HepG2 (cell line): ENCODE data around the gene LENG1. TPM values are rescaled to one million over a fixed set of nuclear protein-coding genes. Genes with fewer than 3 reads are reported as not detected.

ENCODE experiments used
- BRCA1 ChIP-seq: sonication (generic); formaldehyde crosslinking; IDR thresholded peaks from 2 replicates; pipeline ENCODE4 v1.4.0; 2020; ENCODE audit warnings: missing genetic modification reagents
- CHD4 ChIP-seq: fragments of 200-600 bp; sonication (generic); IDR thresholded peaks from 2 replicates; pipeline ENCODE4 v1.7.0; 2017; ENCODE audit warnings: mild to moderate bottlenecking, low read length, borderline replicate concordance
- FOXA3 ChIP-seq: IDR thresholded peaks from 2 replicates; pipeline ENCODE4 v1.6.1; 2016; ENCODE audit warnings: missing genetic modification reagents, missing compliant biosample characterization
- KDM1A ChIP-seq: IDR thresholded peaks from 2 replicates; pipeline ENCODE4 v1.6.1; 2016; ENCODE audit warnings: missing compliant biosample characterization
- MAZ ChIP-seq, 2 experiments: sonication (generic) in 1 of 2; formaldehyde crosslinking in 1 of 2; IDR thresholded peaks; 2 replicates each; pipeline versions ENCODE4 v1.5.0 to v1.6.1; 2012 to 2020; ENCODE audit warnings: low read depth in 2 of 2, mild to moderate bottlenecking in 2 of 2, borderline replicate concordance in 1 of 2, improper control_type of control experiment in 1 of 2, low read length in 1 of 2, missing genetic modification reagents in 1 of 2, moderate library complexity in 1 of 2
- MTF1 ChIP-seq: sonication (generic); formaldehyde crosslinking; IDR thresholded peaks from 2 replicates; pipeline ENCODE4 v1.5.0; 2020; ENCODE audit warnings: missing genetic modification reagents
- REST ChIP-seq, 2 experiments: IDR thresholded peaks; 2 replicates each; pipeline ENCODE4 v1.6.1; 2011 to 2012; ENCODE audit warnings: low read length in 2 of 2, borderline replicate concordance in 1 of 2, low read depth in 1 of 2, mild to moderate bottlenecking in 1 of 2, moderate library complexity in 1 of 2
- TEF ChIP-seq: sonication (generic); formaldehyde crosslinking; IDR thresholded peaks from 2 replicates; pipeline ENCODE4 v1.5.0; 2020; ENCODE audit warnings: missing genetic modification reagents
- THAP9 ChIP-seq: sonication (generic); formaldehyde crosslinking; IDR thresholded peaks from 2 replicates; pipeline ENCODE4; 2020; ENCODE audit warnings: missing genetic modification reagents, mild to moderate bottlenecking, borderline replicate concordance
- ZBTB10 ChIP-seq: sonication (generic); formaldehyde crosslinking; IDR thresholded peaks from 2 replicates; pipeline ENCODE4 v1.4.0; 2020; ENCODE audit warnings: missing genetic modification reagents, borderline replicate concordance
- ZNF235 ChIP-seq: sonication (generic); formaldehyde crosslinking; IDR thresholded peaks from 2 replicates; pipeline ENCODE4 v1.8.1; 2023; ENCODE audit warnings: mild to moderate bottlenecking, missing genetic modification reagents, borderline replicate concordance
- ZNF431 ChIP-seq: sonication (generic); formaldehyde crosslinking; IDR thresholded peaks from 2 replicates; pipeline ENCODE4 v1.9.0; 2022; ENCODE audit warnings: missing genetic modification reagents, low read depth, mild to moderate bottlenecking, borderline replicate concordance
- ZNF549 ChIP-seq: sonication (generic); formaldehyde crosslinking; IDR thresholded peaks from 2 replicates; pipeline ENCODE4 v1.5.0; 2020; ENCODE audit warnings: missing genetic modification reagents
- ZNF746 ChIP-seq: sonication (generic); formaldehyde crosslinking; IDR thresholded peaks from 2 replicates; pipeline ENCODE4 v1.8.0; 2022; ENCODE audit warnings: mild to moderate bottlenecking, missing genetic modification reagents
- ZNF781 ChIP-seq: sonication (generic); formaldehyde crosslinking; IDR thresholded peaks from 2 replicates; pipeline ENCODE4 v1.5.1; 2020; ENCODE audit warnings: borderline replicate concordance, mild to moderate bottlenecking, missing genetic modification reagents; ENCODE audit errors: not compliant biosample characterization
- ZNF850 ChIP-seq: sonication (generic); formaldehyde crosslinking; conservative IDR thresholded peaks from 2 replicates; pipeline ENCODE4 v1.9.0; 2021; ENCODE audit warnings: mild to moderate bottlenecking, missing genetic modification reagents
- ZSCAN25 ChIP-seq: sonication (generic); formaldehyde crosslinking; IDR thresholded peaks from 2 replicates; pipeline ENCODE4 v1.8.0; 2022; ENCODE audit warnings: mild to moderate bottlenecking, missing genetic modification reagents
- ZZZ3 ChIP-seq: sonication (generic); formaldehyde crosslinking; IDR thresholded peaks from 2 replicates; pipeline ENCODE4 v1.4.0; 2020; ENCODE audit warnings: missing genetic modification reagents, mild to moderate bottlenecking, borderline replicate concordance
- polyA plus RNA-seq, 8 experiments: library from polyadenylated mRNA; depleted of rRNA in 3 of 8; stranded (reverse) in 7 of 8; unstranded in 1 of 8; fragments of >200 nt; fragmentation: Illumina TruSeq in 4 of 8; extraction: Trizol in 4 of 8; gene quantifications; 2 replicates each; pipeline versions ENCODE4 v1.2.1 to v1.2.3, GENCODE V29; 2011 to 2016; ENCODE audit warnings: low read depth in 4 of 8, missing spikeins in 1 of 8, mixed read lengths in 1 of 8; ENCODE audit not compliant: insufficient read depth in 1 of 8
- total RNA-seq, 5 experiments: library from RNA; depleted of rRNA; stranded (reverse); fragments of >200 nt; fragmentation: Illumina TruSeq; extraction: Trizol; gene quantifications; 2 replicates each; pipeline ENCODE4 v1.2.3, GENCODE V29; 2016; ENCODE audit warnings: low read depth in 1 of 5

The LENG1 gene
- total and polyA plus RNA-seq, 2 of the 13 experiments (the other 11 are each of a cell fraction or from before 2014, with no cell fraction given), result 1.8 to 3.8 TPM

GRCh38 chr19:54191011-54191810, 31.7 kb upstream of the LENG1 start, which contains the start of gene TSEN34 (continued):
- peak; percentile 94; the same call in 1 of the 2 replicates for TF ChIP-seq THAP9
- TF ChIP-seq CHD4, result no peak
- no peak for TF ChIP-seq ZSCAN25 (CRISPR knock-in tag)
- no peak for TF ChIP-seq REST (IDR thresholded peaks at IDR 0.05; ENCODE audit: borderline replicate concordance in 1 of 2, low read depth in 1 of 2, low read length in 2 of 2)
- TF ChIP-seq ZNF746, result 0 out of 2 replicates have a peak, but pooled peaks have one; percentile 58
- no peak for TF ChIP-seq ZZZ3 (CRISPR knock-in tag)
- TF ChIP-seq FOXA3, result 0 out of 2 replicates have a peak, but pooled peaks have one; percentile 4
- TF ChIP-seq MAZ (IDR thresholded peaks at IDR 0.05; ENCODE audit: borderline replicate concordance, low read depth, low read length), result peak; percentile 13; the same call in 1 of the 2 replicates
- TF ChIP-seq MAZ (CRISPR knock-in tag; IDR thresholded peaks at IDR 0.05; ENCODE audit: low read depth), result no peak; the same call in 1 of the 2 replicates
- TF ChIP-seq MTF1 (CRISPR knock-in tag), result no peak
- TF ChIP-seq ZBTB10 (CRISPR knock-in tag), result no peak
- no peak for TF ChIP-seq ZNF549 (CRISPR knock-in tag)
- no peak for TF ChIP-seq BRCA1 (CRISPR knock-in tag)
- no peak for TF ChIP-seq ZNF781 (CRISPR knock-in tag)
- peak; percentile 85; the same call in 1 of the 2 replicates for TF ChIP-seq ZNF235 (CRISPR knock-in tag)
- TF ChIP-seq KDM1A (CRISPR knock-in tag), result no peak
- no peak for TF ChIP-seq TEF
- TF ChIP-seq ZNF850, result no peak
- TF ChIP-seq ZNF431 (CRISPR knock-in tag), result no peak
